Eye (tissue), 1 donor: Measurements from ENCODE around the gene ZNF567.
"Not testable (repeated sequence)": the region's sequence is repeated elsewhere in the genome, so short reads cannot be mapped to it uniquely, and the experiment has no call there.

Experiments
- DNase-seq: peaks from one replicate; pipeline ENCODE4 v3.0.0-alpha.2; 2015

ZNF567 gene

DNA sequence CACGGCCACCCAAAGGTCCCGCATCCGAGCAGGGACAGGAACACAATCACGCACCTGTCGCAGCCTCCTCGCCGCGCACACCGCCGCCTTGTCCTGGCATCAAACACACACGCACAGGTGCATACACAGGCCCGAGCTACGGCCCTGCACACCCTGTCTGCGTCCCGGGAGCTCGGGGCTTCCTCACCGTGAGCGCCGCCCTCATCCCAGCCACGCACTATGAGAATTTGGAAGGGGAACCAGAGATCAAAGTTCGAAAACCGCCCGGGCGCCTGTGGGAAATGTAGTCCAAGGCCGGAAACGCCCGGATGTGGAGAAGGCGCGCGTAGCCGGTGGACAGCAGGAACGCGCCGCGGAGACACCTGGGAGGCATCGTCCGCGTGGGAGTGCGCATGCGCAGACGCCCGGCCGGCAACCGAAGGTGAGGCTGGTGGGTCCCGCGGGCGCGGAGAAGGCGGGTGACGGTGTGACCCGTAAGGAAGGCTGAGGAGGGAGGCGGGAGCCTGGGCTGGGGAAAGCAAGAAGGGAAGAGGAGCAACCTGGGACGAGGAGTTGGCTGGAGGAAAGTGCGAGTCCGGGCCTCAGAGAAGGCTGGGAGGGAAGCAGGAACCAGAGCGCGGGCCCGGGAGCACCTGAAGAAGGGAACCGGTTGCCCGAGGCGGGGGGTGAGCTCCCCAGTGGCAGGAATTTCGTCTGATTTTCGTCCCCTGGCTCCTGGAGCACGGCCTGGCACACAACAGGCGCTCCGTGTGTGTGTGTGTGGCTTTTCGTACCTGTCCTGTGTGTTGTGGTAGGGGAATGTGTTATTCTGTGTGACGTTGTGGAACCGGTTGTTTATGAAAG is at the start of gene ZNF567:
Gene ZNF567 (plus strand): TSS at position 399 of the 843 bp plus-strand sequence. CDS start 7,256 bp downstream, outside the sequence.
- DNase-seq, result peak; percentile 98

DNA sequence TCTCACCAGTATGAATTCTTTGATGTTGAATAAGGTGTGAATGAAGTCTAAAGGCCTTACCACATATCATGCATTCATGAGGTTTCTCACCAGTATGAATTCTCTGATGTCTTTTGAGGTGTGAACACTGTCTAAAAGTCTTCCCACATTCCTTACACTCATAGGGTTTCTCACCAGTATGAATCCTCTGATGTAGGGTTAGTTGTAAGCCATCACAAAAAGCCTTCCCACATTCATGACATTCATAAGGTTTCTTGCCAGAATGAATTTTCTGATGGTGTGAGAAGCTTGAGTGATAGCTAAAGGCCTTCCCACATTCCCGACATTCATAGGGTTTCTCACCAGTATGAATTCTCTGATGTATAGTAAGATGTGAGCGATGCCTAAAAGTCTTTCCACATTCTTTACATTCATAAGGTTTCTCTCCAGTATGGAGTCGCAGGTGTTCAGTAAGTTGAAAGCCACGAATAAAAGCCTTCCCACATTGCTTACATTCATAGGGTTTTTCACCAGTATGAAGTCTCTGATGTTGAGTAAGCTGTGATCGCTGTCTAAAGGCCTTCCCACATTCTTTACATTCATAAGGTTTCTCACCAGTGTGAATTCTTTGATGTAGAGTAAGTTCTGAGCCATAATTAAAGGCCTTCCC is 48.4 kb upstream of the ZNF567 start:
- DNase-seq, result no peak

DNA sequence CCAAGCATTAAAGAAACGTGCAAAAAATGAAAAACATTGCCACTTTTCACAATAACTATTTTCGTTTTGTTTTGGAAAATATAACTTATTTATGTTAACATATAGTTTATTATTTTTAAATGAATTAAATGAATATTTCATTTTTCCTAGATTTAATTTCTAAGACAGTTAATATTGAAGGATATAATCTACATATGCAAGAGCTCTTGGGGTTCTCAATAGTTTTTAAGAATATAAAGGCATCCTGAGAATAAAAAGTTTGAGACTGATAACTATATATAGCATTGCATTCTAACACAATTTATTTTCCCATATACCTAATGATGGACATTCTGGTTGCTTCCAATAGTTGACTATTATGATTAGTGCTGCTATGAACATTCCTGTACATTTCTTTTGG is 40.7 kb upstream of the ZNF567 start:
- DNase-seq, result no peak

DNA sequence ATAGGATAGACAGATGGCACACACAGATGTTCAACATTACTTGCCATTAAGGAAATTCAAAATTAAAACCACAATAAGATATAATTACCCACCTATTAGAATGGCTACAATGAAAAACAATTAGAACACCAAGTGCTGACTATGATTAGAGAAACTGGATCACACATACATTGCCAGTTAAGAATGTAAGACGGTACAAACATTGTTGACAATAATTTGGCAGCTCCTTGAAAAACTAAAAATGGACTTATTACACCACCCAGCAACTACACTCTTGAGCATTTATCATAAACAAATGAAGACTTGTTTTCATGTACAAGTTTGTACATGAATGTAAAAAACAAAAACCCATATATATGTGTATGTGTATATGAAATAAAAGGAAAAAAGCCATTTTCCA is 34.5 kb upstream of the ZNF567 start:
- no peak for DNase-seq

DNA sequence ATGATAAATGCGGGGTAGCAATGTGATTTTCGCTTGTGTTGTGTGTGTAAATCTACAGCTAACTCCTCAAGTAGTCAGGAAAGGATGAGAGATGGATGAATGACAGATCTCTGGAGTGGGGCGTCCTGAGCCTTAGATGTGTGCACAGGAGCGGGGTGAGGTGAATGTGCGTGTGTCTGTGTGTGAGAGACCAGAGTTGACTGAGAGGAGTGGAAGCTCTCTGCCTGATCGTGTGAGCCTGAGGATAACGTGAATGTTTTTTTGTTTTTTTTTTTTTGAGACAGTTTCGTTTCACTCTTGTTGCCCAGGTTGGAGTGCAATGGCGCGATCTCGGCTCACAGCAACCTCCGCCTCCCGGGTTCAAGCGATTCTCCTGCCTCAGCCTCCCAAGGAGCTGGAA is 21.6 kb upstream of the ZNF567 start:
- no peak for DNase-seq

DNA sequence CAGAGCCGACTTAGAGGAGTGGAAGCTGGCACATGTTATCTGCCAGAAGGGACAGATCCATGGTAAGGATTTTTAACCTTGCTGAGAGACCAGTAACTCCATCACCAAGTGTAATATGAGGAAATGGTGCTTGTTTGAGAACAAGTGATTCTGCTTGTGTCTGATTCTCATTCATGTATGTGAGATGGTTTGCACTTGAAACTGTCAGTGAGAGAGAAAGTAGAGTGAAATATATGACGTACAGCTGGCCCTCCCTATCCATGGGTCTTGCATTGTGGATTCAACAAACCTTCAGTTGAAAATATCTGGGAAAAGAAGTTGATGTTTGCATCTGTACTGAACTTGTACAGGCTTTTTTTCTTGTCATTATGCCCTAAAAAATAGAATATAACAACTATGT is 18.8 kb upstream of the ZNF567 start:
- DNase-seq, result no peak

DNA sequence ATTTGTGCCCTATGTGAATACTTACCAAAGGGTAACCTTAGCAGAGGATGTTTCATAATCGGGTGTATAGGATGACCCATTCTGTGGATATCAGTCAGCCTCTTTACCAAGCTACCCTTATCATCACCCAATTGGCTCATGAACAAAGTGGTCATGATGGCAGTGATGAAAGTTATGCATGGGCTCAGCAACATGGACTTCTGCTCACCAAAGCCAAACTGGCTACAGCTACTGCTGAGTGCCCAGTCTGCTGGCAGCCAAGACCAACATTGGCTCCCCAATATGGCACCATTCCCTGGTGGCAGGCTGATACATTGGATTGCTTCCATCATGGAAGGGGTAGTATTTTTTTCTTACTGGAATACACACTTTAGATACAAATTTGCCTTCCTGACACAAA is 15.0 kb upstream of the ZNF567 start:
- no peak for DNase-seq

DNA sequence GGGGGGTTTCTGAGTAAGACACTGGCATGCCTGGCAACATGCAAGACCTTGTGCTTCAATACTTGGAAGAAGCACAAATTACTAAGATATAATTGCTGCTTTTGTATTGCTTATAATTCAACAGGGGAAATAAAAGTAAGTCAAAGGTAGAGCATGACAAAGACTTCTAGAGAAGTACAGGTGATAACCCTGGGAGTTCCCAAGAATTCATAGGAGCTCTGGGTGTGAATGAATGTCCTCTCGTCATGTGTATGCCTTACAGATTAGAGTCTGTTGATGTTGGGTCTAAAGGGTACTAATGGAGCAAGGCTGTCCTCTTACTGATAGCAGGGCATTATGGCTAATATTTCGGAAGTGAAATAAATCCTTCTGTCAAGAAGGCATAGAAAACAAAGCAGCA is 13.2 kb upstream of the ZNF567 start:
- DNase-seq, result no peak

DNA sequence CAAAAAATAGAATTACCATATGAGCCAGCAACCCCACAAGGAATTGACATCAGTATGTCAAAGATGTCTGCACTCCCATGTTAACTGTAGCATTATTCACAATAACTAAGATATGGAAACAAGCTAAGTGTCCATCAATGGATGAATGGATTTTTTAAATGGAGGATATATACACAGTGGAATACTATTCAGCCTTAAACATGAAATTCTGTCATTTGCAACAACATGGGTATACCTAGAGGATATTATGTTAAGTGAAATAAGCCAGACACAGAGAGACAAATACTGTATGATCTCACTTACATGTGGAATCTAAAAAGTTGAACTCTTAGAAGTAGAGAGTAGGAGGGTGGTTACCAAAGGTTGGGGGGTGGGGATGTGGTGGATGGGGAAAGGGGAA is 8.0 kb upstream of the ZNF567 start:
- no peak for DNase-seq

DNA sequence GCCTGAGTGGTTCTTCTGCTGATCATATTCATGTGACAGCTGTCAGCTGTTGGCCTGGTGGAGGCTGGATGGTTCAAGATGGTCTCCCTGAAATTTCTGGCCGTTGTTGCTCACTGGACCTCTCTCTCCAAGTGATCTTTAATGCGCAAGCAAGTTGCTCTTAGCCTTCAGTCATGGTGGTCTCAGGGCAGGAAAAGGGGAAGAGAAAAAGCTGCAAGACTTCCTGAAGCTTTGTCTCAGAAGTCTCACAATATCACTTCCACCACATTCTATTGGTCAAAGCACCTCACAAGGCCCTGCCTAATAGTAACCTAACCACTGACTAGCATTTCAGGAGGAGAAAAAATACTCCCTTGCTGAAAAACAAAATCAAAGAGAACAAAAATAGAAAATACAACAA is 1.6 kb upstream of the ZNF567 start:
- no peak for DNase-seq

DNA sequence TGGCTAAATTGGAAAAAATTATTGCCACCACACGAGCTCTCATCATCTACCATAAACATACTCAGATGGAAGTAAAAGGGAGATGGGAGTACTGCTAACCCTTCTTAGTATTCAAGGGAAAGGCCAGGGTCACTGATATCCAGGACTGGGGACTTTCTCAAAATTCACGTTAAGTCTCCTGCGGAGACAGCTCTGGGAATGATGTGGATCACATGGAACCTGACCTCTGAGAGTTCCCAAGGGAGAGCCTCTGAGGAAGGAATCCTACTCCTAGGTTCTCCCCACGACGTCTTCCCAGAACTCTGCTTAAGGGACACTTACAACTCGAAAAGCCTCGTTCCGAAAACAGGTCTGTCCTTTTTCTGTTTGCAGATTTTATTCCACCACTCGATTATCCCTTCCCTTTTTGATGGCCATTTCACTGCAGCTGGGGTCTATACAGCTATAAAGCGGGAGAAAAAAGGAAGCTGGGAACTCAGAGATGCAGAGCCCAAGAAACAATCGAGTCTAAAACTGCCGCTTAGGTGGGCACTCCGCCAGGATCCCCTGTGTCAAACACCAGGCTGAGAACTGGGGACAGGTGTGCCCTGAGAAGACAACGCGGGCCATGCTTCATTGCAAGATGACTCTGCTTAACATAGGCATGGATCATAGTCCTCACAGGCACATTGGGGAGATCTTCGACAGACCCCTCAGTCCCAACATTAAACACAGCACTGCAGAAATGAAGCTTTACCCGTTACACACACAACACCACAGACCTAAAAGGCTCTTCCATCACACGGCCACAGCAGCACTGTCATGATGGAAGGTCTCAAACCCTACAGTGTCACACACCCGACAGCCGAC is 823 bp upstream of the ZNF567 start:
- no peak for DNase-seq

DNA sequence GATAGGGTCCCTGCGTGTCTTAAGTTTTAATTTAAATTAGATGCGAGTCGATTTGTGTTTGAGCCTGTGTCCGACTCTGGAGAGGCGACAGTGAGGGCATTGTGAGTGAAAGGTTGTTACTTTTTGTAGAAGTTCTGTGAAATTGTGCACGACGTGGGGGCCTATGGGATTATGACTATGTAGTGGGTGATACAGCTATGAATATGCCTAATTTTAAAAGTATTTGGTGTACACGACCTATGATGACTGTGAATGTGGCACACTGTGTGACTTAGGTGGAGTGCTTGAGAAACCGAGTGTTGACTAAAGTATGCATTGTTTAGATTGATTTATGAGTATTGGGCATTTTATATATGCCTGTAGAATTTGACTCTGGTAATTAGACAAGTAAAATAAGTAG is 646 bp downstream of the ZNF567 start:
- no peak for DNase-seq

DNA sequence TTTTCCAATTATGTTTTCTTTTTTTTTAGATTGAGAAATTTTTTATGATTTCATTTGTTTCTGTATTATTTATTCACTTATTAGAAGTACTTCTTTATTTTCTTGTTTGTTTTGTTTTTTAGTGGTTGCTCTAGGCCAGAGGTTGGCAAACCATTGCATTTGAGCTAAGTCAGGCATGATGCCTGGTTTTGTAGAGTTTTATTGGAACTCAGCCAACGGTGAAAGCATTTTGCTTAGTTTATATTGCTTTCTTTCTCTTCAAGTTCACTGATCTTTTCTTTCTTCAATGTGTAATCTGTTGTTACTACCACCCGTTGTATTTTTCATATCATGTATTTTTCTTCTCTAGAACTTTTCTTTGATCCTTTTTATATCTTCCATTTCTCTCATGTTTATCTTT is 19.7 kb downstream of the ZNF567 start:
- no peak for DNase-seq

DNA sequence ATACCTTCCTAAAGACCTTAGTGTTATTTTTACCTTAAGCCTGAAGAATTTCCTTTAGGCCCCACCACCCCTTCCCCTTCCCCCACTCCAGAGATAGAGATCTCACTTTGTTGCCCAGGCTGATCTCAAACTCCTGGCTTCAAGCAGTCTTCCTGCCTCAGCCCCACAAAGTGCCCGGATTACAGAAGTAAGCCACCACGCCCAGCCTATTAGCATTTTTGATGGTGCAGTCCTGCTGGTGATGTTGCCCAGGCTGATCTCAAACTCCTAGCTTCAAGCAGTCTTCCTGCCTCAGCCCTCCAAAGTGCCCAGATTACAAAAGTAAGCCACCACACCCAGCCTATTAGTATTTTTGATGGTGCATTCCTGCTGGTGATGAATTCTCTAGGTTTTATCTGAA is 22.0 kb downstream of the ZNF567 start:
- DNase-seq, result no peak

DNA sequence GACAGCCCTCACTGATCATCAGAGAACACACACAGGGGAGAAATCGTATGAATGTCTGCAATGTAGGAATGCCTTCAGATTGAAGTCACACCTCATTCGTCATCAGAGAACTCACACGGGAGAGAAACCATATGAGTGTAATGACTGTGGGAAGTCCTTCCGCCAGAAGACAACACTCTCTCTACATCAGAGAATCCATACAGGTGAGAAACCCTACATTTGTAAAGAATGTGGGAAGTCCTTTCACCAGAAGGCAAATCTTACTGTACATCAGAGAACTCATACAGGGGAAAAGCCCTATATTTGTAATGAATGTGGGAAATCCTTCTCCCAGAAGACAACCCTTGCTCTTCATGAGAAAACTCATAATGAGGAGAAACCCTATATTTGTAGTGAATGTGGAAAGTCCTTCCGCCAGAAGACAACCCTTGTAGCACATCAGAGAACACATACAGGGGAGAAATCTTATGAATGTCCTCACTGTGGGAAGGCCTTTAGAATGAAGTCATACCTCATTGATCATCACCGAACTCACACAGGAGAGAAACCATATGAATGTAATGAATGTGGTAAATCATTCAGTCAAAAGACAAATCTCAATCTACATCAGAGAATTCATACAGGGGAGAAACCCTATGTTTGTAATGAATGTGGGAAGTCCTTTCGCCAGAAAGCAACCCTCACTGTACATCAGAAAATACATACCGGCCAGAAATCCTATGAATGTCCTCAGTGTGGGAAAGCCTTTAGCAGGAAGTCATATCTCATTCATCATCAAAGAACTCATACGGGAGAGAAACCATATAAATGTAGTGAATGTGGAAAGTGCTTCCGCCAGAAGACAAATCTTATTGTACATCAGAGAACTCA is 32.5 kb downstream of the ZNF567 start:
- DNase-seq, result no peak

DNA sequence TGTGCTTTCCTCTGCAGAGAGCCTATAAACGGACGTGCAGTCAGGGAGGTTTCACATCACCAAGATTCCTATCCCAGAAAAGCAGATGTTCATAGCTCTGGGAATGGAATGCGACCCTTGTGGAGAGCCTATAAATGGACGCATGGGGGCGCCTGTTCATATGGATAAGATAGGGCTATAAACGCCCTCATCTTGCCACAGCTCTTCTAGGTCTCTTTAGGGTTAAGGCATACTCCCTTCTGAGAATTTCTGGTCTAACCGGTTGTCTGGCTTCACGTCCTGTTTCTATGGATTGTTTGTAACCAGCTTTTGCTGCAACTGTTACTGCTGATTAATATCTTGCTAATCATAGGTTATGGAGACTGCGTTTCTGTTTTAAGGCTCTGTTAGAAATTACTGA is 48.8 kb downstream of the ZNF567 start:
- DNase-seq, result not testable (repeated sequence)

DNA sequence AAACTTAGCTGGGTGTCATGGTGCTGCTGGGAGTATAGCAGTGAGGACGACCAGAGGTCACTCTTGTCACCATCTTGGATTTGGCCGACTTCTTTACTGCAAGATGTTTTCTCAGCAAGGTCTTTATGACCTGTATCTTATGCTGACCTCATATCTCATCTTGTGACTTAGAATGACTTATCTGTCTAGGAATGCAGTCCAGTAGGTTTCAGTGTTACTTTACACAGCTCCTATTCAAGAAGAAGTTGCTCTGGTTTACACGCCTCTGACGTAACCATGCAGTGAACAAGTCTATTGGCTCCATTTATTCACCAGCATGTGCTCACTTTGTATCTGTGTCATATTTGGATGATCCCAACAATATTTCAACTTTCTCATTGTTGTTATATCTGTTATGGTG is 58.5 kb downstream of the ZNF567 start:
- DNase-seq, result no peak

DNA sequence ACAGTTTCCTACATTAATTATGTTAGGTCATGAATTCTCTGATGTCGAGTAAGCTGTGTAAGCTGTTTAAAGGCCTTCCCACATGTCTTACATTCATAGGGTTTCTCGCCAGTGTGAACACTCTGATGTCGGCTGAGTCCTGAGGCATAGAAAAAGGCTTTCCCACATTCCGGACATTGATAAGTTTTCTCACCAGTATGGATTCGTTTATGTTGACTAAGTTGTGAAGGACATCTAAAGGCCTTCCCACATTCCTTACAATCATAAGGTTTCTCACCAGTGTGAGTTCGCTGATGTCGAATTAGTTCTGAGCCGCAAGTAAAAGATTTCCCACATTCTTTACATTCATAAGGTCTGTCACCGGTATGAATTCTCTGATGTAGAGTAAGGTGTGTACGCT is 60.3 kb downstream of the ZNF567 start:
- DNase-seq, result no peak

DNA sequence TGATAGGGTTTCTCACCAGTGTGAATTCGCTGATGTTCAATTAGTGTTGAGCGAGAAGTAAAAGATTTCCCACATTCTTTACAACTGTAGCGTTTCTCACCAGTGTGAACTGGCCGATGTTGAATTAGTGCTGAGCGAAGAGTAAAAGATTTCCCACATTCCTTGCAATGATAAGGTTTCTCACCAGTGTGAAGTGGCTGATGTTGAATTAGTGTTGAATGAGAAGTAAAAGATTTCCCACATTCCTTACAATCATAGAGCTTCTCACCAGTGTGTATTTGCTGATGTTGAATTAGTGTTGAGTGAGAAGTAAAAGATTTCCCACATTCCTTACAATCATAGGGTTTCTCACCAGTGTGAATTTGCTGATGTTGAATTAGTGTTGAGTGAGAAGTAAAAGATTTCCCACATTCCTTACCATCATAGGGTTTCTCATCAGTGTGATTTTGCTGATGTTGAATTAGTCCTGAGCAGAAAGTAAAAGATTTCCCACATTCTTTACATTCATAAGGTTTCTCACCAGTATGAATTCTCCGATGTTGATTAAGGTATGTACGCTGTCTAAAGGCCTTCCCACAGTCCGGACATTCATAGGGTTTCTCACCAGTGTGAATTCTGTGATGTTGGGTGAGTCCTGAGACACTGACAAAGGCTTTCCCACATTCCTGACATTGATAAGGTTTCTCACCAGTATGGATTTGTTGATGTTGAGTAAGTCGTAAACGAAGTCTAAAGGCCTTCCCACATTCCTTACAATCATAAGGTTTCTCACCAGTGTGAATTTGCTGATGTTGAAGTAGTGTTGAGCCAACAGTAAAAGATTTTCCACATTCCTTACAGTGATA is 61.2 kb downstream of the ZNF567 start:
- DNase-seq, result no peak

DNA sequence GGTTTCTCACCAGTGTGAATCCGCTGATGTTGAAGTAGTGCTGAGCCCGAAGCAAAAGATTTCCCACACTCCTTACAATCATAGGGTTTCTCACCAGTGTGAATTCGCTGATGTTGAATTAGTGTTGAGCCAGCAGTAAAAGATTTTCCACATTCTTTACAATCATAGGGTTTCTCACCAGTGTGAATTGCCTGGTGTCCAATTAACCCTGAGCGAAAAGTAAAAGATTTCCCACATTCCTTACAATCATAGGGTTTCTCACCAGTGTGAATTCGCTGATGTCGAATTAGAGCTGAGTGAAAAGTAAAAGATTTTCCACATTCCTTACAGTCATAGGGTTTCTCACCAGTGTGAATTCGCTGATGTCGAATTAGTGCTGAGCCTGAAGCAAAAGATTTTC is 62.2 kb downstream of the ZNF567 start:
- DNase-seq, result not testable (repeated sequence)

DNA sequence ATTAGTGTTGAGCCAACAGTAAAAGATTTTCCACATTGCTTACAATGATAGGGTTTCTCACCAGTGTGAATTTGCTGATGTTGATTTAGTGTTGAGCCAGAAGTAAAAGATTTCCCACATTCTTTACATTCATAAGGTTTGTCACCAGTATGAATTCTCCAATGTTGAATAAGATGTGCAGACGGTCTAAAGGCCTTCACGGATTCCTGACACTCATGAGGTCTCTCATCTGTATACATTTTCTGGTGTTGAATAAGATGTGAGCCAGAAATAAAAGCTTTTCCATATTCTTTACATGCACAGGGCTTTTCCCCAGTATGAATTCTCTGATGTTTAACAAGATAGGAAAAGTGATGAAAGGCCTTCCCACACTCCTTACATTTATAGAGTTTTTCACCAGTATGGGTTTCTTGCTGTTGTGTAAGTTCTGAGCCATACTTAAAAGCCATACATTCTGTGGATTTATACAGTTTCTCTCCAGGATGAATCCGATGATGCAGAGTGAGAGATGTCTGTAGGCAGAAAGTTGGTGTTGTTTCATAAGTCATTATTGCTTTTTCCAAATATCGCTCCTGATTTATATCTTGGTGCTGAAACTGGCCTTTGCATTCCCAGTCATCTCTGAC is 62.8 kb downstream of the ZNF567 start:
- no peak for DNase-seq
